Ureter (tissue), 1 donor: ENCODE data around the gene ADGRV1. TPM values are rescaled to one million over a fixed set of nuclear protein-coding genes. Genes with fewer than 3 reads are reported as not detected.
"Not testable (repeated sequence)": the region's sequence is repeated elsewhere in the genome, so short reads cannot be mapped to it uniquely, and the experiment has no call there.

Experiments
- DNase-seq: peaks from one replicate; pipeline ENCODE4 v3.0.0-alpha.2; 2020; ENCODE audit warnings: low spot score
- total RNA-seq: library from RNA; stranded (reverse); gene quantifications from one replicate; pipeline ENCODE4 v1.2.4, GENCODE V29; 2023
- donor health status: DM: yes; HTN: yes; CAD: no.

The ADGRV1 gene
- total RNA-seq, 1 donor from 2014 or later, result 4.7 TPM

GRCh38 chr5:90940227-90940995 lies 381.8 kb downstream of the ADGRV1 start:
- peak; percentile 57 for DNase-seq

GRCh38 chr5:90941002-90941720 lies 382.6 kb downstream of the ADGRV1 start:
- DNase-seq, result no peak

- no peak for DNase-seq
Observed at GRCh38 chr5:90944116-90944515, 385.5 kb downstream of the ADGRV1 start.

- no peak for DNase-seq
Observed at GRCh38 chr5:90947667-90948066, 389.1 kb downstream of the ADGRV1 start.

GRCh38 chr5:90948969-90949368 lies 390.4 kb downstream of the ADGRV1 start:
- no peak for DNase-seq

GRCh38 chr5:90949469-90950358 lies 391.1 kb downstream of the ADGRV1 start:
- DNase-seq, result no peak

GRCh38 chr5:90955001-90955635 lies 396.5 kb downstream of the ADGRV1 start:
- no peak for DNase-seq

GRCh38 chr5:90956511-90957097 lies 398.0 kb downstream of the ADGRV1 start:
- DNase-seq, result no peak

- DNase-seq, result no peak
Observed at GRCh38 chr5:90957906-90958305, 399.3 kb downstream of the ADGRV1 start.

GRCh38 chr5:90959262-90959661 lies 400.7 kb downstream of the ADGRV1 start:
- DNase-seq, result no peak

- no peak for DNase-seq
Observed at GRCh38 chr5:90962481-90962880, 403.9 kb downstream of the ADGRV1 start.

GRCh38 chr5:90965110-90965685 lies 406.6 kb downstream of the ADGRV1 start:
- DNase-seq, result no peak

GRCh38 chr5:90967443-90967842 lies 408.8 kb downstream of the ADGRV1 start:
- no peak for DNase-seq

- no peak for DNase-seq
Observed at GRCh38 chr5:90967851-90968250, 409.3 kb downstream of the ADGRV1 start.

- DNase-seq, result no peak
Observed at GRCh38 chr5:90968319-90968718, 409.7 kb downstream of the ADGRV1 start.

- DNase-seq, result not testable (repeated sequence)
Observed at GRCh38 chr5:90969945-90970344, 411.3 kb downstream of the ADGRV1 start.

GRCh38 chr5:90981177-90981576 lies 422.6 kb downstream of the ADGRV1 start:
- DNase-seq, result no peak

GRCh38 chr5:90981821-90982220 lies 423.2 kb downstream of the ADGRV1 start:
- no peak for DNase-seq

GRCh38 chr5:90982576-90982975 lies 424.0 kb downstream of the ADGRV1 start:
- DNase-seq, result no peak

- DNase-seq, result no peak
Observed at GRCh38 chr5:90983148-90983547, 424.6 kb downstream of the ADGRV1 start.

- DNase-seq, result no peak
Observed at GRCh38 chr5:90983711-90984124, 425.1 kb downstream of the ADGRV1 start.
